Measurements from ENCODE around the gene OR56A3.

Gene OR56A3, protein sequence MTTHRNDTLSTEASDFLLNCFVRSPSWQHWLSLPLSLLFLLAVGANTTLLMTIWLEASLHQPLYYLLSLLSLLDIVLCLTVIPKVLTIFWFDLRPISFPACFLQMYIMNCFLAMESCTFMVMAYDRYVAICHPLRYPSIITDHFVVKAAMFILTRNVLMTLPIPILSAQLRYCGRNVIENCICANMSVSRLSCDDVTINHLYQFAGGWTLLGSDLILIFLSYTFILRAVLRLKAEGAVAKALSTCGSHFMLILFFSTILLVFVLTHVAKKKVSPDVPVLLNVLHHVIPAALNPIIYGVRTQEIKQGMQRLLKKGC
- long read RNA-seq: 0 reads

DNA sequence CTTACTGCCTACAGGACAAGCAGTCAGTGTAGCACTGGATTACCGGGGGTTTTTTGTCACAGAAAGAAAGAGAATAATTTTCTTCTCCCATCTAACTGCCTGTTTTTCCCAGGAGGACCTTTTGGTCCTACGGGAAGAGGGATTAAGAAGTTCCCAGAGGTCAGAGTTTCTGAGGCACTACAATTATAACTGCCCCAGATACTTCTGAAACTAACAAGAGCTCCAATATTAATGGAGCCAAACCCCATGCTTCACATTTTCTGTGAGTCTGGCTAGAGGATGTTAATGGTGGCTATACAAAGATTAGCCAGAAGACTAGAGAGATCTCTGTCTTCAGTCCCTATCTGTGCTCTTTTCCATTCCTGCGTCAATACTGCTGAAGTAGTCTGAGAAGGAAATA, at the start of gene OR56A3:
Gene OR56A3 (plus strand): TSS at position 301 of the 400 bp plus-strand sequence. CDS start 5,096 bp downstream, outside the sequence.
- no peak within 1 kb of the TSS for H3K27ac ChIP-seq (replicated peaks)
- DNase-seq (ENCODE audit: low read depth in 1 of 2, low spot score in 1 of 2): no peak
- TF ChIP-seq, protein P1, sequence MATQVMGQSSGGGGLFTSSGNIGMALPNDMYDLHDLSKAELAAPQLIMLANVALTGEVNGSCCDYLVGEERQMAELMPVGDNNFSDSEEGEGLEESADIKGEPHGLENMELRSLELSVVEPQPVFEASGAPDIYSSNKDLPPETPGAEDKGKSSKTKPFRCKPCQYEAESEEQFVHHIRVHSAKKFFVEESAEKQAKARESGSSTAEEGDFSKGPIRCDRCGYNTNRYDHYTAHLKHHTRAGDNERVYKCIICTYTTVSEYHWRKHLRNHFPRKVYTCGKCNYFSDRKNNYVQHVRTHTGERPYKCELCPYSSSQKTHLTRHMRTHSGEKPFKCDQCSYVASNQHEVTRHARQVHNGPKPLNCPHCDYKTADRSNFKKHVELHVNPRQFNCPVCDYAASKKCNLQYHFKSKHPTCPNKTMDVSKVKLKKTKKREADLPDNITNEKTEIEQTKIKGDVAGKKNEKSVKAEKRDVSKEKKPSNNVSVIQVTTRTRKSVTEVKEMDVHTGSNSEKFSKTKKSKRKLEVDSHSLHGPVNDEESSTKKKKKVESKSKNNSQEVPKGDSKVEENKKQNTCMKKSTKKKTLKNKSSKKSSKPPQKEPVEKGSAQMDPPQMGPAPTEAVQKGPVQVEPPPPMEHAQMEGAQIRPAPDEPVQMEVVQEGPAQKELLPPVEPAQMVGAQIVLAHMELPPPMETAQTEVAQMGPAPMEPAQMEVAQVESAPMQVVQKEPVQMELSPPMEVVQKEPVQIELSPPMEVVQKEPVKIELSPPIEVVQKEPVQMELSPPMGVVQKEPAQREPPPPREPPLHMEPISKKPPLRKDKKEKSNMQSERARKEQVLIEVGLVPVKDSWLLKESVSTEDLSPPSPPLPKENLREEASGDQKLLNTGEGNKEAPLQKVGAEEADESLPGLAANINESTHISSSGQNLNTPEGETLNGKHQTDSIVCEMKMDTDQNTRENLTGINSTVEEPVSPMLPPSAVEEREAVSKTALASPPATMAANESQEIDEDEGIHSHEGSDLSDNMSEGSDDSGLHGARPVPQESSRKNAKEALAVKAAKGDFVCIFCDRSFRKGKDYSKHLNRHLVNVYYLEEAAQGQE (IDR thresholded peaks at IDR 0.05; ENCODE audit: insufficient replicate concordance, low read depth): no peak
- TF ChIP-seq POLR2AphosphoS5 (IDR thresholded peaks at IDR 0.05; ENCODE audit: low read depth) (no peak), GABPA (IDR thresholded peaks at IDR 0.05; ENCODE audit: low read depth) (no peak), SPI1 (IDR thresholded peaks at IDR 0.05; ENCODE audit: borderline replicate concordance, low read depth) (no peak)
- TF ChIP-seq, protein P2, sequence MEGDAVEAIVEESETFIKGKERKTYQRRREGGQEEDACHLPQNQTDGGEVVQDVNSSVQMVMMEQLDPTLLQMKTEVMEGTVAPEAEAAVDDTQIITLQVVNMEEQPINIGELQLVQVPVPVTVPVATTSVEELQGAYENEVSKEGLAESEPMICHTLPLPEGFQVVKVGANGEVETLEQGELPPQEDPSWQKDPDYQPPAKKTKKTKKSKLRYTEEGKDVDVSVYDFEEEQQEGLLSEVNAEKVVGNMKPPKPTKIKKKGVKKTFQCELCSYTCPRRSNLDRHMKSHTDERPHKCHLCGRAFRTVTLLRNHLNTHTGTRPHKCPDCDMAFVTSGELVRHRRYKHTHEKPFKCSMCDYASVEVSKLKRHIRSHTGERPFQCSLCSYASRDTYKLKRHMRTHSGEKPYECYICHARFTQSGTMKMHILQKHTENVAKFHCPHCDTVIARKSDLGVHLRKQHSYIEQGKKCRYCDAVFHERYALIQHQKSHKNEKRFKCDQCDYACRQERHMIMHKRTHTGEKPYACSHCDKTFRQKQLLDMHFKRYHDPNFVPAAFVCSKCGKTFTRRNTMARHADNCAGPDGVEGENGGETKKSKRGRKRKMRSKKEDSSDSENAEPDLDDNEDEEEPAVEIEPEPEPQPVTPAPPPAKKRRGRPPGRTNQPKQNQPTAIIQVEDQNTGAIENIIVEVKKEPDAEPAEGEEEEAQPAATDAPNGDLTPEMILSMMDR (IDR thresholded peaks at IDR 0.05; ENCODE audit: insufficient read depth, low read length): no peak
- peaks cover 7% of the 10 kb centered on the region for H3K27me3 ChIP-seq (ENCODE audit: insufficient read depth, poor library complexity, severe bottlenecking)
- H3K4me3 ChIP-seq (replicated peaks; ENCODE audit: insufficient read depth, low read length): no peak within 1 kb of the TSS

DNA sequence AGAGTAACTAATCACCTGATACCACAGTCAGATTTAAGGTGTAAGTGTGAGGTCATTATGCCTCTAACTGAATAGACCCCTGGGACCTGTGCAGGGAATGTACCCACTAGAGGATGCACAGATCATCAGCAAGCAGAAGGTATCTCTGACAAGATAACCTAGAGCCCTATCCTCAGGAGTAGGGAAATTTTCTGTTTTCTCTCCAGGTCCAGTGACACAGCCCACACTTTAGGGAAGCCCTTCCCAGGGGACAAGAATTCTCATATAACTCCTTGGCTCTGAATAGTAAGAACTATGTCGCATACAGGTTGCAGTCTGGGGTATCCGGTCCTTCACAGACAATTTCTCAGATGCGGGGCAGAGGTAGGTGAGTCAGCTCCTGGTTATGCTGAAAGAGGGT, 49.1 kb upstream of the OR56A3 start, which contains the start of gene OR52E5:
Gene OR52E5 (plus strand): TSS at position 301 of the 400 bp plus-strand sequence. CDS start 7,569 bp downstream, outside the sequence.
- Histone ChIP-seq H3K27ac (replicated peaks) (no peak within 1 kb of the TSS), H3K4me3 (replicated peaks; ENCODE audit: insufficient read depth, low read length) (no peak within 1 kb of the TSS), H3K27me3 (ENCODE audit: insufficient read depth, poor library complexity, severe bottlenecking) (no peaks in the 10 kb centered on the region)
- no peak for TF ChIP-seq POLR2AphosphoS5 (IDR thresholded peaks at IDR 0.05; ENCODE audit: low read depth)
- TF ChIP-seq, protein P1 (IDR thresholded peaks at IDR 0.05; ENCODE audit: insufficient replicate concordance, low read depth): no peak
- no peak for DNase-seq (ENCODE audit: low read depth in 1 of 2, low spot score in 1 of 2)

DNA sequence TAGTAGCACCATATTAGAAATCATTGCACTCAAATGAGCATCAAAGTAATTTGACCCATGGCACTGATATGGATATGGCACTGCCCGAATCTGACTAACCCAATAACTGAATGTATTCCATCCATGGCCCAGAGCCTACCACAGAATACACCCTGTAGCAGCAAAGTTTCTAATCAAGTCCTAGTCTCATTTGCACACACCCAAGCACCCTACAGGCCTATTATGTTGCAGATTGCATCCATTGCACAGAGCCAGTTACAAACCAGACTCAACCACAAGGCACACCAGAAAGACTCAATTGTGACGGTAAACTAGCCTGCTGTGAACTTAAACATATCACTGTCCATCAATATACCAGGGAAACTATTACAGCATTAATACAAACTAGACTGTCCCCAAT, 42.5 kb upstream of the OR56A3 start:
- H3K4me3 ChIP-seq (replicated peaks; ENCODE audit: insufficient read depth, low read length): no peak overlapping the region
- TF ChIP-seq, protein P2 (IDR thresholded peaks at IDR 0.05; ENCODE audit: insufficient read depth, low read length): no peak
- TF ChIP-seq, protein P1 (IDR thresholded peaks at IDR 0.05; ENCODE audit: insufficient replicate concordance, low read depth): no peak
- TF ChIP-seq SPI1 (IDR thresholded peaks at IDR 0.05; ENCODE audit: borderline replicate concordance, low read depth): no peak
- no peak for TF ChIP-seq GABPA (IDR thresholded peaks at IDR 0.05; ENCODE audit: low read depth)
- no peak for TF ChIP-seq POLR2AphosphoS5 (IDR thresholded peaks at IDR 0.05; ENCODE audit: low read depth)
- H3K27ac ChIP-seq (replicated peaks): no peak overlapping the region
- no peak for DNase-seq (ENCODE audit: low read depth in 1 of 2, low spot score in 1 of 2)
- H3K27me3 ChIP-seq (ENCODE audit: insufficient read depth, poor library complexity, severe bottlenecking): no peaks in the 10 kb centered on the region

Data from HL-60 (cell line).